ENCODE results near the gene RALGAPA1.

Gene RALGAPA1

GRCh38 chr14:35727764-35728163 is 81.3 kb downstream of the RALGAPA1 start:
- no peak for ATAC-seq (ENCODE audit: insufficient read depth, low read depth)
- Histone ChIP-seq H3K4me3 (ENCODE audit: low read depth in 1 of 2, low read length in 2 of 2) (no peak overlapping the region), H4K20me1 (ENCODE audit: insufficient read depth, low read length) (no peaks in the 10 kb centered on the region; the same call in 1 of the 2 replicates), H3K36me3 (ENCODE audit: insufficient read depth, low read length) (peaks cover 10% of the 10 kb centered on the region; the same call in 1 of the 2 replicates), H3K9me3 (ENCODE audit: insufficient read depth, low read length, severe bottlenecking) (no peaks in the 10 kb centered on the region), H2AFZ (ENCODE audit: low read depth, low read length) (no peak overlapping the region), H3K4me1 (ENCODE audit: insufficient read depth, low read length) (peaks cover 11% of the 10 kb centered on the region), H3K27ac (ENCODE audit: low read length) (no peak overlapping the region), H3K79me2 (ENCODE audit: insufficient read depth, low read length) (no peaks in the 10 kb centered on the region), H3K9ac (ENCODE audit: low read depth, low read length) (no peak overlapping the region), H3K4me2 (ENCODE audit: insufficient read depth, low read length) (no peak overlapping the region), H3K27me3 (ENCODE audit: insufficient read depth, low read length, poor library complexity) (no peaks in the 10 kb centered on the region)
- no peak for DNase-seq
- TF ChIP-seq CTCF (IDR thresholded peaks at IDR 0.05; ENCODE audit: borderline replicate concordance, extremely low read depth, low read length, poor library complexity, severe bottlenecking) = no peak
- TF ChIP-seq EZH2 (IDR thresholded peaks at IDR 0.05; ENCODE audit: borderline replicate concordance, low read depth, low read length, severe bottlenecking) = no peak

GRCh38 chr14:35725930-35726329 is 83.2 kb downstream of the RALGAPA1 start:
- no peak for ATAC-seq (ENCODE audit: insufficient read depth, low read depth)
- Histone ChIP-seq H3K27ac (ENCODE audit: low read length) (no peak overlapping the region), H3K9me3 (ENCODE audit: insufficient read depth, low read length, severe bottlenecking) (no peaks in the 10 kb centered on the region), H3K27me3 (ENCODE audit: insufficient read depth, low read length, poor library complexity) (no peaks in the 10 kb centered on the region), H3K79me2 (ENCODE audit: insufficient read depth, low read length) (no peaks in the 10 kb centered on the region), H4K20me1 (ENCODE audit: insufficient read depth, low read length) (no peaks in the 10 kb centered on the region; the same call in 1 of the 2 replicates), H2AFZ (ENCODE audit: low read depth, low read length) (no peak overlapping the region), H3K9ac (ENCODE audit: low read depth, low read length) (no peak overlapping the region), H3K36me3 (ENCODE audit: insufficient read depth, low read length) (peaks cover 19% of the 10 kb centered on the region; the same call in 1 of the 2 replicates), H3K4me1 (ENCODE audit: insufficient read depth, low read length) (peaks cover 7% of the 10 kb centered on the region), H3K4me2 (ENCODE audit: insufficient read depth, low read length) (no peak overlapping the region), H3K4me3 (ENCODE audit: low read depth in 1 of 2, low read length in 2 of 2) (no peak overlapping the region)
- no peak for DNase-seq
- no peak for TF ChIP-seq EZH2 (IDR thresholded peaks at IDR 0.05; ENCODE audit: borderline replicate concordance, low read depth, low read length, severe bottlenecking)
- TF ChIP-seq CTCF (IDR thresholded peaks at IDR 0.05; ENCODE audit: borderline replicate concordance, extremely low read depth, low read length, poor library complexity, severe bottlenecking) = no peak

- no peak overlapping the region for H3K4me2 ChIP-seq (ENCODE audit: insufficient read depth, low read length)
- no peaks in the 10 kb centered on the region for H3K9me3 ChIP-seq (ENCODE audit: insufficient read depth, low read length, severe bottlenecking)
- no peak overlapping the region for H2AFZ ChIP-seq (ENCODE audit: low read depth, low read length)
- H4K20me1 ChIP-seq (ENCODE audit: insufficient read depth, low read length) = no peaks in the 10 kb centered on the region
- no peak overlapping the region for H3K9ac ChIP-seq (ENCODE audit: low read depth, low read length)
- no peaks in the 10 kb centered on the region; the same call in 1 of the 2 replicates for H3K36me3 ChIP-seq (ENCODE audit: insufficient read depth, low read length)
- DNase-seq (no peak), ATAC-seq (ENCODE audit: insufficient read depth, low read depth) (no peak)
- no peaks in the 10 kb centered on the region for H3K27me3 ChIP-seq (ENCODE audit: insufficient read depth, low read length, poor library complexity)
- TF ChIP-seq CTCF (IDR thresholded peaks at IDR 0.05; ENCODE audit: borderline replicate concordance, extremely low read depth, low read length, poor library complexity, severe bottlenecking) = no peak
- H3K27ac ChIP-seq (ENCODE audit: low read length) = no peak overlapping the region
- H3K79me2 ChIP-seq (ENCODE audit: insufficient read depth, low read length) = no peaks in the 10 kb centered on the region
- no peaks in the 10 kb centered on the region for H3K4me1 ChIP-seq (ENCODE audit: insufficient read depth, low read length)
- H3K4me3 ChIP-seq (ENCODE audit: low read depth in 1 of 2, low read length in 2 of 2) = no peak overlapping the region
These were observed 94.0 kb downstream of the RALGAPA1 start for GRCh38 chr14:35715079-35715478.

- no peaks in the 10 kb centered on the region for H3K9me3 ChIP-seq (ENCODE audit: insufficient read depth, low read length, severe bottlenecking)
- TF ChIP-seq EZH2 (IDR thresholded peaks at IDR 0.05; ENCODE audit: borderline replicate concordance, low read depth, low read length, severe bottlenecking) (no peak), CTCF (IDR thresholded peaks at IDR 0.05; ENCODE audit: borderline replicate concordance, extremely low read depth, low read length, poor library complexity, severe bottlenecking) (no peak)
- no peak overlapping the region for H3K9ac ChIP-seq (ENCODE audit: low read depth, low read length)
- H3K36me3 ChIP-seq (ENCODE audit: insufficient read depth, low read length) = peaks cover 1% of the 10 kb centered on the region; the same call in 1 of the 2 replicates
- H3K4me1 ChIP-seq (ENCODE audit: insufficient read depth, low read length) = no peaks in the 10 kb centered on the region
- no peaks in the 10 kb centered on the region for H3K27me3 ChIP-seq (ENCODE audit: insufficient read depth, low read length, poor library complexity)
- ATAC-seq (ENCODE audit: insufficient read depth, low read depth) (no peak), DNase-seq (no peak)
- H3K4me3 ChIP-seq (ENCODE audit: low read depth in 1 of 2, low read length in 2 of 2) = no peak overlapping the region
- no peak overlapping the region for H3K4me2 ChIP-seq (ENCODE audit: insufficient read depth, low read length)
- H3K27ac ChIP-seq (ENCODE audit: low read length) = no peak overlapping the region
- no peaks in the 10 kb centered on the region for H3K79me2 ChIP-seq (ENCODE audit: insufficient read depth, low read length)
- no peak overlapping the region for H2AFZ ChIP-seq (ENCODE audit: low read depth, low read length)
- H4K20me1 ChIP-seq (ENCODE audit: insufficient read depth, low read length) = no peaks in the 10 kb centered on the region
These were observed 96.6 kb downstream of the RALGAPA1 start for GRCh38 chr14:35712466-35712865.

Data from DND-41 (cell line).